ENCODE measurements around the gene SEC61A1. TPM values are rescaled to one million over a fixed set of nuclear protein-coding genes. Genes with fewer than 3 reads are reported as not detected.

The SEC61A1 gene
- total RNA-seq, 1 experiment from 2014 or later = 246 TPM

DNA sequence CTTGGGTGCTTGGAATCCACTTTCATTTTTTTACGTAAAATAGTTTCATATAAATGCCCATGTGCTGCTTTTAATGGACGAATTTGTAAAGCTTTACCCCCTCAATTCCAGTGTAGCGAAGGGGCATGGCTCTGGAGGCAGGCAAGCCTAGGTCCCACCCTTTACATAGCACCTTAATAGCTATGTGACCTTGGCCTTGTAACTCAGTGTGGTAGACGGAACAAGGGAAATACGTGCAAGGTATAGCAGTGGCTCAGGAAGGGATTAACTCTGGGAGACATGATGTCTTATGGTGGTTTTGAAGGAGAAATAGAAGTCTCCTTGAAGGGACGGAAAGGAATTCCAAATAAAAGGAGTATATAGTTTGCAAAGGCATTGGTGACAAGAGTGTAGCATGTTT, 1.4 kb downstream of the SEC61A1 start:
- intact Hi-C loops (cut with micrococcal nuclease; ENCODE audit: unreplicated experiment) = no loop called here

DNA sequence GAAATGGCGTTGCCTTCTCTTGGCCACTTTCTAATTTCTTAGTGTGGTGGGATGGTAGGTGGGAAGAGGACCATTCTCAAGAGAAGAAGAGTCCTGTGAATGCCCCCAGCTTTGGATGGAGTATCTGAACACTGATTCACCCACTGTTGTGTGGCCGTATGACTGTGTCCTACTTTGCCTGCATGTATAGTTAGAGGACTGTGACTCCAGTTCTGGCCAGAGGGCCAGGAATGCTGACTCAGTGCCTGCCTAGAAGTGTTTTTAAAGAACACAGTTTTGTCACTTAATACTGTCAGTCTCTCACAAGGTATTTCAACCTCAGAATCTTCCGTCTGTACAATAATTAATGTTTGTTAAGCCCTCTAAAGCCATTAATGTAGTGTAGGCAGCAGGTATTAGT, 2.1 kb downstream of the SEC61A1 start:
- DNase-seq (ENCODE audit: low read depth, low spot score) (no peak), ATAC-seq (no peak)
- ChIA-PET POLR2A (no interaction called here), CTCF (no interaction called here)
- Histone ChIP-seq H3K4me1 (ENCODE audit: control insufficient read depth, insufficient read depth, low read length) (peaks cover 21% of the 10 kb centered on the region), H3K36me3 (ENCODE audit: control insufficient read depth, insufficient read depth, low read length) (peaks cover 38% of the 10 kb centered on the region), H3K9me3 (ENCODE audit: control insufficient read depth, insufficient read depth, low read depth, low read length) (no peaks in the 10 kb centered on the region), H3K27me3 (ENCODE audit: control insufficient read depth, insufficient read depth, low read length) (no peaks in the 10 kb centered on the region), H3K27ac (ENCODE audit: low read length) (no peak overlapping the region; the same call in 1 of the 2 replicates), H3K4me3 (ENCODE audit: low read depth in 2 of 2, low read length in 2 of 2) (peak overlapping the region in 1 of 2 experiments; percentile 97; a peak in 2 of 4 replicates)
- no peak for TF ChIP-seq POLR2AphosphoS5 (IDR thresholded peaks at IDR 0.05; ENCODE audit: low read depth, low read length)
- TF ChIP-seq, protein P1, sequence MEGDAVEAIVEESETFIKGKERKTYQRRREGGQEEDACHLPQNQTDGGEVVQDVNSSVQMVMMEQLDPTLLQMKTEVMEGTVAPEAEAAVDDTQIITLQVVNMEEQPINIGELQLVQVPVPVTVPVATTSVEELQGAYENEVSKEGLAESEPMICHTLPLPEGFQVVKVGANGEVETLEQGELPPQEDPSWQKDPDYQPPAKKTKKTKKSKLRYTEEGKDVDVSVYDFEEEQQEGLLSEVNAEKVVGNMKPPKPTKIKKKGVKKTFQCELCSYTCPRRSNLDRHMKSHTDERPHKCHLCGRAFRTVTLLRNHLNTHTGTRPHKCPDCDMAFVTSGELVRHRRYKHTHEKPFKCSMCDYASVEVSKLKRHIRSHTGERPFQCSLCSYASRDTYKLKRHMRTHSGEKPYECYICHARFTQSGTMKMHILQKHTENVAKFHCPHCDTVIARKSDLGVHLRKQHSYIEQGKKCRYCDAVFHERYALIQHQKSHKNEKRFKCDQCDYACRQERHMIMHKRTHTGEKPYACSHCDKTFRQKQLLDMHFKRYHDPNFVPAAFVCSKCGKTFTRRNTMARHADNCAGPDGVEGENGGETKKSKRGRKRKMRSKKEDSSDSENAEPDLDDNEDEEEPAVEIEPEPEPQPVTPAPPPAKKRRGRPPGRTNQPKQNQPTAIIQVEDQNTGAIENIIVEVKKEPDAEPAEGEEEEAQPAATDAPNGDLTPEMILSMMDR (IDR thresholded peaks at IDR 0.05) = no peak
- TF ChIP-seq TCF7L2 (IDR thresholded peaks at IDR 0.05; ENCODE audit: low read depth, low read length) = no peak
- TF ChIP-seq, protein P2, sequence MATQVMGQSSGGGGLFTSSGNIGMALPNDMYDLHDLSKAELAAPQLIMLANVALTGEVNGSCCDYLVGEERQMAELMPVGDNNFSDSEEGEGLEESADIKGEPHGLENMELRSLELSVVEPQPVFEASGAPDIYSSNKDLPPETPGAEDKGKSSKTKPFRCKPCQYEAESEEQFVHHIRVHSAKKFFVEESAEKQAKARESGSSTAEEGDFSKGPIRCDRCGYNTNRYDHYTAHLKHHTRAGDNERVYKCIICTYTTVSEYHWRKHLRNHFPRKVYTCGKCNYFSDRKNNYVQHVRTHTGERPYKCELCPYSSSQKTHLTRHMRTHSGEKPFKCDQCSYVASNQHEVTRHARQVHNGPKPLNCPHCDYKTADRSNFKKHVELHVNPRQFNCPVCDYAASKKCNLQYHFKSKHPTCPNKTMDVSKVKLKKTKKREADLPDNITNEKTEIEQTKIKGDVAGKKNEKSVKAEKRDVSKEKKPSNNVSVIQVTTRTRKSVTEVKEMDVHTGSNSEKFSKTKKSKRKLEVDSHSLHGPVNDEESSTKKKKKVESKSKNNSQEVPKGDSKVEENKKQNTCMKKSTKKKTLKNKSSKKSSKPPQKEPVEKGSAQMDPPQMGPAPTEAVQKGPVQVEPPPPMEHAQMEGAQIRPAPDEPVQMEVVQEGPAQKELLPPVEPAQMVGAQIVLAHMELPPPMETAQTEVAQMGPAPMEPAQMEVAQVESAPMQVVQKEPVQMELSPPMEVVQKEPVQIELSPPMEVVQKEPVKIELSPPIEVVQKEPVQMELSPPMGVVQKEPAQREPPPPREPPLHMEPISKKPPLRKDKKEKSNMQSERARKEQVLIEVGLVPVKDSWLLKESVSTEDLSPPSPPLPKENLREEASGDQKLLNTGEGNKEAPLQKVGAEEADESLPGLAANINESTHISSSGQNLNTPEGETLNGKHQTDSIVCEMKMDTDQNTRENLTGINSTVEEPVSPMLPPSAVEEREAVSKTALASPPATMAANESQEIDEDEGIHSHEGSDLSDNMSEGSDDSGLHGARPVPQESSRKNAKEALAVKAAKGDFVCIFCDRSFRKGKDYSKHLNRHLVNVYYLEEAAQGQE (IDR thresholded peaks at IDR 0.05; ENCODE audit: insufficient read depth in 1 of 2, low read depth in 2 of 2, low read length in 1 of 2) = no peak
- no peak for TF ChIP-seq SIN3A (IDR thresholded peaks at IDR 0.05; ENCODE audit: borderline replicate concordance, insufficient read depth, low read depth, low read length)
- in situ Hi-C loops (cut with HindIII; ENCODE audit: low pct_unique_long_range_greater_than_20kb, low sequenced_read_pairs) = no loop called here
- BruUV-seq (replicated peaks) = no TSS peak
- intact Hi-C loops (cut with micrococcal nuclease; ENCODE audit: unreplicated experiment) = no loop called here

More for the DNA sequence above, 1.4 kb downstream of the SEC61A1 start:
- Histone ChIP-seq H3K27me3 (ENCODE audit: control insufficient read depth, insufficient read depth, low read length) (no peaks in the 10 kb centered on the region), H3K9me3 (ENCODE audit: control insufficient read depth, insufficient read depth, low read depth, low read length) (no peaks in the 10 kb centered on the region), H3K27ac (ENCODE audit: low read length) (peak overlapping the region; percentile 98), H3K36me3 (ENCODE audit: control insufficient read depth, insufficient read depth, low read length) (peaks cover 35% of the 10 kb centered on the region), H3K4me1 (ENCODE audit: control insufficient read depth, insufficient read depth, low read length) (peaks cover 21% of the 10 kb centered on the region), H3K4me3 (ENCODE audit: low read depth in 2 of 2, low read length in 2 of 2) (peak overlapping the region; percentile 97 to 99)
- DNase-seq (ENCODE audit: low read depth, low spot score) = no peak
- in situ Hi-C loops (cut with HindIII; ENCODE audit: low pct_unique_long_range_greater_than_20kb, low sequenced_read_pairs) = no loop called here
- ChIA-PET POLR2A (no interaction called here), CTCF (no interaction called here)
- TF ChIP-seq, protein P1 (IDR thresholded peaks at IDR 0.05) = no peak
- TF ChIP-seq POLR2AphosphoS5 (IDR thresholded peaks at IDR 0.05; ENCODE audit: low read depth, low read length) = no peak
- TF ChIP-seq, protein P2 (IDR thresholded peaks at IDR 0.05; ENCODE audit: insufficient read depth in 1 of 2, low read depth in 2 of 2, low read length in 1 of 2) = no peak
- no peak for TF ChIP-seq TCF7L2 (IDR thresholded peaks at IDR 0.05; ENCODE audit: low read depth, low read length)
- no peak for TF ChIP-seq SIN3A (IDR thresholded peaks at IDR 0.05; ENCODE audit: borderline replicate concordance, insufficient read depth, low read depth, low read length)
- TSS peak; percentile 82 for BruUV-seq (replicated peaks)
- no peak for ATAC-seq
